ENCODE data around the gene AXIN1.

AXIN1 gene

GRCh38 chr16:284204-285120 lies 68.1 kb downstream of the AXIN1 start:
- no peak for DNase-seq (ENCODE audit: low read depth in 1 of 2, low spot score in 1 of 2)

GRCh38 chr16:283033-283805 lies 69.3 kb downstream of the AXIN1 start, which contains the start of gene PDIA2:
TSS of gene PDIA2 (plus strand) at chr16:283164. CDS start at chr16:283170, 6 bp downstream.
- DNase-seq (ENCODE audit: low read depth in 1 of 2, low spot score in 1 of 2) = no peak

- DNase-seq (ENCODE audit: low read depth in 1 of 2, low spot score in 1 of 2) = no peak
Measured at GRCh38 chr16:282491-282890, 70.0 kb downstream of the AXIN1 start.

- no peak for DNase-seq (ENCODE audit: low read depth in 1 of 2, low spot score in 1 of 2)
Measured at GRCh38 chr16:281660-282255, 70.8 kb downstream of the AXIN1 start.

GRCh38 chr16:280991-281659 lies 71.4 kb downstream of the AXIN1 start:
- DNase-seq (ENCODE audit: low read depth in 1 of 2, low spot score in 1 of 2) = no peak

GRCh38 chr16:280552-280951 lies 72.0 kb downstream of the AXIN1 start, which contains the start of gene ARHGDIG:
TSS of gene ARHGDIG (plus strand) at chr16:280591. CDS start at chr16:280681, 90 bp downstream.
- no peak for DNase-seq (ENCODE audit: low read depth in 1 of 2, low spot score in 1 of 2)

- DNase-seq (ENCODE audit: low read depth in 1 of 2, low spot score in 1 of 2) = no peak
Measured at GRCh38 chr16:280005-280460, 72.5 kb downstream of the AXIN1 start.

GRCh38 chr16:279531-279930 lies 73.0 kb downstream of the AXIN1 start:
- no peak for DNase-seq (ENCODE audit: low read depth in 1 of 2, low spot score in 1 of 2)

GRCh38 chr16:278863-279366 lies 73.6 kb downstream of the AXIN1 start:
- no peak for DNase-seq (ENCODE audit: low read depth in 1 of 2, low spot score in 1 of 2)

- no peak for DNase-seq (ENCODE audit: low read depth in 1 of 2, low spot score in 1 of 2)
Measured at GRCh38 chr16:276426-277077, 76.0 kb downstream of the AXIN1 start.

- DNase-seq (ENCODE audit: low read depth in 1 of 2, low spot score in 1 of 2) = no peak
Measured at GRCh38 chr16:275786-276232, 76.7 kb downstream of the AXIN1 start, which contains the start of gene RGS11. TSS of gene RGS11 (minus strand) at chr16:275944. CDS start at chr16:275911, 33 bp downstream.

GRCh38 chr16:275041-275641 lies 77.4 kb downstream of the AXIN1 start:
- DNase-seq (ENCODE audit: low read depth in 1 of 2, low spot score in 1 of 2) = no peak

GRCh38 chr16:273547-274421 lies 78.7 kb downstream of the AXIN1 start:
- no peak for DNase-seq (ENCODE audit: low read depth in 1 of 2, low spot score in 1 of 2)

- no peak for DNase-seq (ENCODE audit: low read depth in 1 of 2, low spot score in 1 of 2)
Measured at GRCh38 chr16:272633-273546, 79.6 kb downstream of the AXIN1 start.

GRCh38 chr16:270381-271255 lies 81.9 kb downstream of the AXIN1 start:
- DNase-seq (ENCODE audit: low read depth in 1 of 2, low spot score in 1 of 2) = no peak

GRCh38 chr16:269061-269796 lies 83.3 kb downstream of the AXIN1 start:
- no peak for DNase-seq (ENCODE audit: low read depth in 1 of 2, low spot score in 1 of 2)

Measured in activated T-helper 1 cell treated with anti-CD3 and anti-CD28 coated beads, Interleukin-2, amount 50 U/mL, for 16 hours (primary cell).